Lung (tissue), 12 donors: Measurements from ENCODE around the gene PXDN. TPM values are rescaled to one million over a fixed set of nuclear protein-coding genes. Genes with fewer than 3 reads are reported as not detected.

Source experiments
- ATAC-seq: fragments of 200-7000 bp; cut with Tn5 transposase; one replicate; pipeline ENCODE4 v1.9.1; 2020; ENCODE audit warnings: moderate number of reproducible peaks; ENCODE audit not compliant: insufficient read depth, low FRiP score
- DNase-seq, 3 donors: peaks; one replicate each; pipeline ENCODE4 v3.0.0-alpha.2; 2013 to 2017
- H3K27ac ChIP-seq, 2 donors: one replicate each; pipeline ENCODE4 v1.5.1; 2013; ENCODE audit warnings: mild to moderate bottlenecking in 2 of 2, moderate library complexity in 2 of 2, control low read depth in 1 of 2, inconsistent platforms in 1 of 2, low read depth in 1 of 2, low read length in 1 of 2
- H3K27me3 ChIP-seq, 3 donors: one replicate each; pipeline ENCODE4 v1.5.1; 2013; ENCODE audit warnings: low read length in 2 of 3; ENCODE audit not compliant: control insufficient read depth in 3 of 3, insufficient read depth in 3 of 3
- H3K36me3 ChIP-seq, 4 donors: one replicate each; pipeline ENCODE4 v1.5.1; 2013; ENCODE audit warnings: low read length in 4 of 4, mild to moderate bottlenecking in 1 of 4, moderate library complexity in 1 of 4; ENCODE audit not compliant: control insufficient read depth in 4 of 4, insufficient read depth in 4 of 4
- H3K4me1 ChIP-seq, 5 donors: one replicate each; pipeline ENCODE4 v1.5.1; 2013; ENCODE audit warnings: low read length in 5 of 5, mild to moderate bottlenecking in 2 of 5, moderate library complexity in 1 of 5; ENCODE audit not compliant: control insufficient read depth in 5 of 5, insufficient read depth in 5 of 5
- H3K4me3 ChIP-seq: one replicate; pipeline ENCODE4 v1.5.1; 2013; ENCODE audit warnings: mild to moderate bottlenecking, control low read depth, moderate library complexity
- H3K9ac ChIP-seq, 2 donors: one replicate each; pipeline ENCODE4 v1.5.1; 2013; ENCODE audit warnings: low read length in 2 of 2, control low read depth in 1 of 2; ENCODE audit not compliant: insufficient read depth in 1 of 2
- H3K9me3 ChIP-seq, 4 donors: one replicate each; pipeline ENCODE4 v1.5.1; 2013; ENCODE audit warnings: low read length in 3 of 4, mild to moderate bottlenecking in 1 of 4, moderate library complexity in 1 of 4; ENCODE audit not compliant: control insufficient read depth in 4 of 4, insufficient read depth in 3 of 4
- WGBS, 2 donors: extraction: QIAGEN DNeasy Blood & Tissue Kit; methylation state at CpG; one replicate each; pipeline ENCODE4 v1.1.7; 2013; 5-methylcytosine and 5-hydroxymethylcytosine counted together
- polyA plus RNA-seq, 2 donors: library from polyadenylated mRNA; stranded (reverse); fragments of 200-250 nt; gene quantifications; one replicate each; pipeline ENCODE4 v1.2.1, GENCODE V29; 2013
- total RNA-seq, 2 donors: library from RNA; depleted of rRNA in 1 of 2; stranded (reverse); fragments of >200 nt in 1 of 2; gene quantifications; one replicate each; pipeline ENCODE4 v1.2.1, GENCODE V29; 2014 to 2021
- TF ChIP-seq, protein P1 (sequence below): IDR thresholded peaks from 2 replicates; pipeline ENCODE4 v1.5.1; 2012; ENCODE audit warnings: mild to moderate bottlenecking; ENCODE audit errors: control extremely low read depth, extremely low read depth
- donor health status: control.
- donor health status: control.
- donor health status: Bipolar disorder and iron deficiency.
- donor health status: healthy.
- donor health status: DM: yes; HTN: yes; CAD: no.

PXDN gene
- total and polyA plus RNA-seq, 4 donors, result 10.6 to 198 (median 45.1) TPM

DNA sequence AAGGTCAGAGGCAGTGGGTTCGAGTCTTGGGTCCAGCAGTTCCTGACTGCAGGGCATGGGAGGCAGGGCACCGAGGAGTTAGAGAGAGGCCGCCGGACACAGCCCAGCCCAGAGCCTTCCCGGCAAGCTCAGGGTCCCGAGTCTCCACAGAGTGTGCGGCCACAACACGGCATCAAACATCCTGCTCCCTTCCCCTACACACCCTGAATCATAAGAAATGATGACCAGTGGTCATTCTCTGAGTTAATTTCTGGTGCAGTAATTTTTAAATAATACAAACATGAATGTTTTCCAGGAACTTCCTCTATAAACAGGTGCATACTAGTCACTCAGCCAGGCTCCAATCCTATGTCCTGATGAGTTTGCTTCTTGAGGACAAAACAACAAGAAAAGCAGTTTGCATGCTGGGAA is 118.0 kb downstream of the PXDN start:
- Histone ChIP-seq H3K27ac (peak overlapping the region in 1 of 2 donors; percentile 76), H3K9me3 (peaks cover 0 to under 1% (median 0%) of the 10 kb centered on the region in 4 donors), H3K9ac (no peak overlapping the region), H3K36me3 (peaks cover 0 to 14% (median 7%) of the 10 kb centered on the region in 4 donors), H3K4me3 (no peak overlapping the region), H3K4me1 (peaks cover 0 to 15% (median 10%) of the 10 kb centered on the region in 5 donors), H3K27me3 (no peaks in the 10 kb centered on the region)
- DNase-seq (no peak), ATAC-seq (no peak)
- TF ChIP-seq, protein P1, sequence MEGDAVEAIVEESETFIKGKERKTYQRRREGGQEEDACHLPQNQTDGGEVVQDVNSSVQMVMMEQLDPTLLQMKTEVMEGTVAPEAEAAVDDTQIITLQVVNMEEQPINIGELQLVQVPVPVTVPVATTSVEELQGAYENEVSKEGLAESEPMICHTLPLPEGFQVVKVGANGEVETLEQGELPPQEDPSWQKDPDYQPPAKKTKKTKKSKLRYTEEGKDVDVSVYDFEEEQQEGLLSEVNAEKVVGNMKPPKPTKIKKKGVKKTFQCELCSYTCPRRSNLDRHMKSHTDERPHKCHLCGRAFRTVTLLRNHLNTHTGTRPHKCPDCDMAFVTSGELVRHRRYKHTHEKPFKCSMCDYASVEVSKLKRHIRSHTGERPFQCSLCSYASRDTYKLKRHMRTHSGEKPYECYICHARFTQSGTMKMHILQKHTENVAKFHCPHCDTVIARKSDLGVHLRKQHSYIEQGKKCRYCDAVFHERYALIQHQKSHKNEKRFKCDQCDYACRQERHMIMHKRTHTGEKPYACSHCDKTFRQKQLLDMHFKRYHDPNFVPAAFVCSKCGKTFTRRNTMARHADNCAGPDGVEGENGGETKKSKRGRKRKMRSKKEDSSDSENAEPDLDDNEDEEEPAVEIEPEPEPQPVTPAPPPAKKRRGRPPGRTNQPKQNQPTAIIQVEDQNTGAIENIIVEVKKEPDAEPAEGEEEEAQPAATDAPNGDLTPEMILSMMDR, result no peak
- WGBS, 2 donors, result 70 to 80% methylated on average over 8 of the region's 8 CpGs

GRCh38 chr2:1625281-1626001 is 118.9 kb downstream of the PXDN start:
- DNase-seq (peak in 1 of 3 donors; percentile 13), ATAC-seq (peak; percentile 71)
- Histone ChIP-seq H3K4me1 (peaks cover 0 to 15% (median 10%) of the 10 kb centered on the region in 5 donors), H3K9me3 (peaks cover 0 to 4% (median 0%) of the 10 kb centered on the region in 4 donors), H3K27ac (peak overlapping the region in 1 of 2 donors; percentile 85), H3K9ac (no peak overlapping the region), H3K36me3 (peaks cover 0 to 9% (median 4%) of the 10 kb centered on the region in 4 donors), H3K27me3 (no peaks in the 10 kb centered on the region), H3K4me3 (no peak overlapping the region)
- TF ChIP-seq, protein P1, result no peak
- 37 to 55% methylated on average over 20 of the region's 20 CpGs for WGBS, 2 donors

- Histone ChIP-seq H3K27ac (no peak overlapping the region), H3K4me3 (no peak overlapping the region), H3K27me3 (no peaks in the 10 kb centered on the region), H3K36me3 (no peaks in the 10 kb centered on the region), H3K9ac (no peak overlapping the region), H3K4me1 (peaks cover 0 to 12% (median 7%) of the 10 kb centered on the region in 5 donors), H3K9me3 (peaks cover 0 to 4% (median 0%) of the 10 kb centered on the region in 4 donors)
- TF ChIP-seq, protein P1, result no peak
- WGBS, 2 donors, result 94 to 95% methylated on average over 16 of the region's 16 CpGs
- no peak for ATAC-seq
- no peak for DNase-seq
These were observed 120.3 kb downstream of the PXDN start for GRCh38 chr2:1623906-1624445.
